Stomach (tissue), 9 donors: ENCODE data around the gene MYO5B. TPM values are rescaled to one million over a fixed set of nuclear protein-coding genes. Genes with fewer than 3 reads are reported as not detected.

Source experiments
- DNase-seq, 2 donors: peaks; one replicate each; pipeline versions ENCODE4 v3.0.0 to v3.0.0-alpha.2; 2013 to 2019
- H3K27ac ChIP-seq, 5 donors: fragments of 200-600 bp in 4 of 5; sonication (generic) in 4 of 5; one replicate each; pipeline ENCODE4 v1.5.1; 2013 to 2019; ENCODE audit warnings: mild to moderate bottlenecking in 1 of 5, moderate library complexity in 1 of 5
- H3K27me3 ChIP-seq, 3 donors: fragments of 200-600 bp; sonication (generic); one replicate each; pipeline ENCODE4 v1.5.1; 2017 to 2019; ENCODE audit warnings: mixed run types in 1 of 3
- H3K36me3 ChIP-seq, 4 donors: fragments of 200-600 bp; sonication (generic); 1 replicate in 3 of 4; 2 replicates in 1 of 4; pipeline ENCODE4 v1.5.1; 2016 to 2019
- H3K4me1 ChIP-seq, 4 donors: fragments of 200-600 bp; sonication (generic); one replicate each; pipeline ENCODE4 v1.5.1; 2016 to 2019
- H3K4me3 ChIP-seq, 4 donors: fragments of 200-600 bp; sonication (generic) in 3 of 4; one replicate each; pipeline ENCODE4 v1.5.1; 2016 to 2019; ENCODE audit warnings: mild to moderate bottlenecking in 1 of 4
- H3K9me3 ChIP-seq, 4 donors: fragments of 200-600 bp; sonication (generic); one replicate each; pipeline ENCODE4 v1.5.1; 2016 to 2019
- EP300 ChIP-seq: sonication (generic); formaldehyde crosslinking; IDR thresholded peaks from one replicate; pipeline ENCODE4 v1.6.1; 2017; ENCODE audit warnings: antibody characterized with exemption
- POLR2A ChIP-seq, 4 donors: fragments of 450-650 bp; IDR thresholded peaks; one replicate each; pipeline ENCODE4 v1.6.1; 2016; ENCODE audit warnings: antibody characterized with exemption in 4 of 4, control low read depth in 2 of 4, mild to moderate bottlenecking in 1 of 4, moderate library complexity in 1 of 4
- POLR2AphosphoS5 ChIP-seq, 3 donors: sonication (generic); formaldehyde crosslinking; IDR thresholded peaks; one replicate each; pipeline ENCODE4 v1.6.1; 2016; ENCODE audit warnings: antibody characterized with exemption in 3 of 3
- WGBS, 5 donors: extraction: QIAGEN DNeasy Blood & Tissue Kit in 3 of 5; methylation state at CpG; one replicate each; pipeline versions ENCODE4 v1.1.5 to v1.1.7; 2013 to 2018; 5-methylcytosine and 5-hydroxymethylcytosine counted together
- intact Hi-C: fragments of 100-400 bp; cut with DNase I; formaldehyde crosslinking; loops from one replicate; pipeline ENCODE4 v1.15.1; 2023; ENCODE audit warnings: low total_unique reads
- polyA plus RNA-seq, 3 donors: library from polyadenylated mRNA; stranded (reverse); fragments of 200-250 nt; gene quantifications; one replicate each; pipeline ENCODE4 v1.2.3, GENCODE V29; 2013
- total RNA-seq, 5 donors: library from RNA; depleted of rRNA; stranded (reverse); fragments of >200 nt; gene quantifications; one replicate each; pipeline versions ENCODE4 v1.1.0 to v1.2.3, GENCODE V29; 2014 to 2016
- TF ChIP-seq, protein P1 (sequence below), 7 experiments: fragments of 450-650 bp in 4 of 7; fragments of 200-600 bp in 3 of 7; sonication (generic) in 3 of 7; IDR thresholded peaks; one replicate each; pipeline ENCODE4 v1.5.1; 2016 to 2019; ENCODE audit warnings: antibody characterized with exemption in 7 of 7, control low read depth in 2 of 7, mild to moderate bottlenecking in 1 of 7
- donor health status: healthy with polysubstance abuse.
- donor health status: Bipolar disorder and iron deficiency.
- donor health status: healthy.

MYO5B gene
- total and polyA plus RNA-seq, 8 donors: 13.6 to 224 (median 33.7) TPM

DNA sequence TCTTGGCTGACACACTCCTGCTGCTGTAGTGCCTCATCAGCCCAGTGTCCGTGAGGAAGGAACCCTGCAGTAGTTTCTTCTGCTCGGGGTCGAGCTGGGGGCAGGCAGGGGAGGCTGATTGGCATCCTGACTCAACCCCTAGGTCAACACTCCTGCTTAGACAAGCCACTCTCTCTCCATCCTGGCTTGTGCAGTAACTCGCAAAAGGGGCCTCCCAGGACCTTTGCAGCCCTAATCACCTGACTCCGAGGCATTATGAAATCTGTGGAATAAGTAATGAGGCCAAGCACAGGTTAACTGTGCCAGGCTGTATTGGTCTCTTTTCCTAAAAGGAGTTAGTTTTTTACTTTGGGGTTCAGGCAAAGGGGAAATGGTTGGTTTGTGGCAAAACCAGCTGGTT lies 289.2 kb downstream of the MYO5B start:
- Histone ChIP-seq H3K9me3 (no peaks in the 10 kb centered on the region), H3K4me3 (no peak overlapping the region), H3K27ac (no peak overlapping the region), H3K27me3 (no peaks in the 10 kb centered on the region), H3K36me3 (peaks cover 0 to 35% (median 24%) of the 10 kb centered on the region in 4 donors), H3K4me1 (peaks cover 0 to 2% (median 0%) of the 10 kb centered on the region in 4 donors)
- no peak for TF ChIP-seq POLR2A (IDR thresholded peaks at IDR 0.05)
- TF ChIP-seq, protein P1, sequence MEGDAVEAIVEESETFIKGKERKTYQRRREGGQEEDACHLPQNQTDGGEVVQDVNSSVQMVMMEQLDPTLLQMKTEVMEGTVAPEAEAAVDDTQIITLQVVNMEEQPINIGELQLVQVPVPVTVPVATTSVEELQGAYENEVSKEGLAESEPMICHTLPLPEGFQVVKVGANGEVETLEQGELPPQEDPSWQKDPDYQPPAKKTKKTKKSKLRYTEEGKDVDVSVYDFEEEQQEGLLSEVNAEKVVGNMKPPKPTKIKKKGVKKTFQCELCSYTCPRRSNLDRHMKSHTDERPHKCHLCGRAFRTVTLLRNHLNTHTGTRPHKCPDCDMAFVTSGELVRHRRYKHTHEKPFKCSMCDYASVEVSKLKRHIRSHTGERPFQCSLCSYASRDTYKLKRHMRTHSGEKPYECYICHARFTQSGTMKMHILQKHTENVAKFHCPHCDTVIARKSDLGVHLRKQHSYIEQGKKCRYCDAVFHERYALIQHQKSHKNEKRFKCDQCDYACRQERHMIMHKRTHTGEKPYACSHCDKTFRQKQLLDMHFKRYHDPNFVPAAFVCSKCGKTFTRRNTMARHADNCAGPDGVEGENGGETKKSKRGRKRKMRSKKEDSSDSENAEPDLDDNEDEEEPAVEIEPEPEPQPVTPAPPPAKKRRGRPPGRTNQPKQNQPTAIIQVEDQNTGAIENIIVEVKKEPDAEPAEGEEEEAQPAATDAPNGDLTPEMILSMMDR (IDR thresholded peaks at IDR 0.05): no peak
- no peak for TF ChIP-seq POLR2AphosphoS5 (IDR thresholded peaks at IDR 0.05)
- TF ChIP-seq EP300: no peak
- intact Hi-C loops: loop anchor here (10.0 kb wide), 1 partner anchor 59 kb away; no protein-coding TSS in a partner anchor
- DNase-seq: no peak
- 56 to 75% (median 69%) methylated on average over 5 of the region's 5 CpGs for WGBS, 5 donors

GRCh38 chr18:49904871-49905555 lies 289.9 kb downstream of the MYO5B start:
- no peak for TF ChIP-seq POLR2A (IDR thresholded peaks at IDR 0.05)
- TF ChIP-seq EP300: no peak
- TF ChIP-seq POLR2AphosphoS5 (IDR thresholded peaks at IDR 0.05): no peak
- TF ChIP-seq, protein P1 (IDR thresholded peaks at IDR 0.05): no peak
- intact Hi-C loops: loop anchor here (10.0 kb wide), 1 partner anchor 60 kb away; no protein-coding TSS in a partner anchor

GRCh38 chr18:49901862-49902340 lies 293.0 kb downstream of the MYO5B start:
- H3K4me1 ChIP-seq: peaks cover 0 to 8% (median 2%) of the 10 kb centered on the region in 4 donors
- intact Hi-C loops: loop anchor here (10.0 kb wide), 1 partner anchor 63 kb away; no protein-coding TSS in a partner anchor
- no peak overlapping the region for H3K4me3 ChIP-seq
- H3K36me3 ChIP-seq: peaks cover 0 to 35% (median 24%) of the 10 kb centered on the region in 4 donors
- 86 to 95% (median 93%) methylated on average over 6 of the region's 6 CpGs for WGBS, 5 donors
- TF ChIP-seq, protein P1 (IDR thresholded peaks at IDR 0.05): no peak
- TF ChIP-seq EP300 (no peak), POLR2A (IDR thresholded peaks at IDR 0.05) (no peak)
- no peak overlapping the region for H3K27ac ChIP-seq
- H3K9me3 ChIP-seq: no peaks in the 10 kb centered on the region
- H3K27me3 ChIP-seq: no peaks in the 10 kb centered on the region
- DNase-seq: no peak

More at GRCh38 chr18:49904871-49905555, 289.9 kb downstream of the MYO5B start:
- H3K4me3 ChIP-seq: no peak overlapping the region
- H3K36me3 ChIP-seq: peaks cover 0 to 35% (median 24%) of the 10 kb centered on the region in 4 donors
- peaks cover 0 to 7% (median 2%) of the 10 kb centered on the region in 4 donors for H3K4me1 ChIP-seq
- no peak for DNase-seq
- H3K27me3 ChIP-seq: no peaks in the 10 kb centered on the region
- H3K9me3 ChIP-seq: no peaks in the 10 kb centered on the region
- 61 to 78% (median 68%) methylated on average over 4 of the region's 4 CpGs for WGBS, 5 donors
- H3K27ac ChIP-seq: no peak overlapping the region

DNA sequence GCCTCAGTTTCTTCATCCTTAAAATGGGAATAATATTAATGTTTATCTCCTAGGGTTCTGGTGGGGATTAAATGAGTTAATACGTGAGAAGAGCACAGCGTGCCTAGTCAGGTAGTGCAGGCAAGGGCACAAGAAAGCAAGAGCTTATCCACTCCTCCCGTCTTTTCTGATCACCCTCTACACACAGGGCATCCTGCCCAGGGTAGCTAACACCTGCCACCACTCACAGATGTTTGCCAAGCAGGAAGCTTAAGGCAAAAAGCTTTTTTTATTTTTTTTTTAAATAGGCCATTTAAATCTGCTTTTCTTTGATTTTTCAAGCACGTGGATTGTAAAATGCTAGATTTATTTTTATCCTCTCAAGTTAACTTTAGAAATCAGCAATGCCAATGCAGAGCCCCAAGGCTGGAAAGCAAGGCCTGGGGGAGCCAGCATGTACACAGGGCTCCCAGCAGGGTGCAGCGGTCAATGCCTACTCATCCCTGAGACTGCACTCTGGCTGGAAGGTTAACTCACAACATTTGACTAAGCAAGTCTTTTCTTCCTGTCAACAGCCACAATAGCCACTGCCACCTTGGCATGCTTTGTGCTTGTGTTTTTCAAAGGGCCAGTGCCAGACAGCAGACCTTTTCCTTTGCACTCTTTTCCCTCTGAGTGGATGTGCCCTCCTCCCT lies 295.2 kb downstream of the MYO5B start:
- Histone ChIP-seq H3K36me3 (peaks cover 0 to 34% (median 26%) of the 10 kb centered on the region in 4 donors), H3K4me1 (peaks cover 0 to 8% (median 2%) of the 10 kb centered on the region in 4 donors), H3K27me3 (no peaks in the 10 kb centered on the region), H3K9me3 (no peaks in the 10 kb centered on the region), H3K4me3 (no peak overlapping the region), H3K27ac (no peak overlapping the region)
- 46 to 58% (median 48%) methylated on average over 5 of the region's 5 CpGs for WGBS, 5 donors
- TF ChIP-seq POLR2AphosphoS5 (IDR thresholded peaks at IDR 0.05) (no peak), POLR2A (IDR thresholded peaks at IDR 0.05) (no peak), EP300 (no peak)
- TF ChIP-seq, protein P1 (IDR thresholded peaks at IDR 0.05): no peak
- intact Hi-C loops: loop anchor here (10.0 kb wide), 1 partner anchor 65 kb away; no protein-coding TSS in a partner anchor
- DNase-seq: peak in 1 of 2 donors; percentile 9
